GM18507 (cell line): ENCODE data around the gene NUP98.
"Not testable (repeated sequence)": the region's sequence is repeated elsewhere in the genome, so short reads cannot be mapped to it uniquely, and the experiment has no call there.

Experiments used
- DNase-seq: peaks from one replicate; pipeline ENCODE4 v3.0.0; 2011; ENCODE audit warnings: low read depth; ENCODE audit not compliant: insufficient read length; ENCODE audit errors: extremely low spot score
- FAIRE-seq: peaks from 2 replicates; lab custom pipeline; 2011; peaks lifted over from hg19 to GRCh38; lab: Jason Lieb, UNC

The NUP98 gene

GRCh38 chr11:3827434-3828186, 30.3 kb upstream of the NUP98 start:
- DNase-seq (no peak), FAIRE-seq (no peak)

GRCh38 chr11:3826721-3827120, 29.4 kb upstream of the NUP98 start:
- DNase-seq, result no peak
- FAIRE-seq, result no peak

GRCh38 chr11:3825473-3826154, 28.3 kb upstream of the NUP98 start:
- no peak for FAIRE-seq
- DNase-seq, result no peak

- DNase-seq (peak; percentile 54), FAIRE-seq (peak; percentile 92)
Measured at GRCh38 chr11:3824714-3825472, 27.5 kb upstream of the NUP98 start.

GRCh38 chr11:3823762-3824506, 26.6 kb upstream of the NUP98 start:
- no peak for DNase-seq
- no peak for FAIRE-seq

GRCh38 chr11:3823303-3823702, 25.9 kb upstream of the NUP98 start:
- no peak for DNase-seq

GRCh38 chr11:3822312-3822711, 25.0 kb upstream of the NUP98 start:
- no peak for DNase-seq
- FAIRE-seq, result no peak

More at GRCh38 chr11:3823303-3823702, 25.9 kb upstream of the NUP98 start:
- no peak for FAIRE-seq

- DNase-seq (no peak), FAIRE-seq (no peak)
Measured at GRCh38 chr11:3820971-3821370, 23.6 kb upstream of the NUP98 start.

- DNase-seq (no peak), FAIRE-seq (no peak)
Measured at GRCh38 chr11:3817181-3817800, 19.9 kb upstream of the NUP98 start.

GRCh38 chr11:3816673-3817072, 19.3 kb upstream of the NUP98 start:
- DNase-seq, result no peak
- FAIRE-seq, result no peak

- FAIRE-seq (no peak), DNase-seq (no peak)
Measured at GRCh38 chr11:3815845-3816244, 18.5 kb upstream of the NUP98 start.

GRCh38 chr11:3814832-3815231, 17.5 kb upstream of the NUP98 start:
- FAIRE-seq, DNase-seq: not testable (repeated sequence)

GRCh38 chr11:3810951-3811350, 13.6 kb upstream of the NUP98 start:
- FAIRE-seq, result no peak

GRCh38 chr11:3810446-3810845, 13.1 kb upstream of the NUP98 start:
- FAIRE-seq, result no peak
- no peak for DNase-seq

More at GRCh38 chr11:3810951-3811350, 13.6 kb upstream of the NUP98 start:
- DNase-seq, result no peak

- FAIRE-seq, result no peak
- DNase-seq, result no peak
Measured at GRCh38 chr11:3809624-3809928, 12.2 kb upstream of the NUP98 start.

- FAIRE-seq, result peak; percentile 79
- DNase-seq, result peak; percentile 51
Measured at GRCh38 chr11:3808861-3809623, 11.7 kb upstream of the NUP98 start.

GRCh38 chr11:3807909-3808860, 10.8 kb upstream of the NUP98 start, which contains the start of gene PGAP2:
PGAP2 (plus strand) TSS chr11:3808560; CDS start chr11:3811260, 2,700 bp downstream.
- peak; percentile 43 for DNase-seq
- peak; percentile 70 for FAIRE-seq
